HEK293T (cell line): ENCODE measurements around the gene KIAA1671.

ENCODE experiments used
- CTCF ChIA-PET: fragments of 350-600 bp; formaldehyde crosslinking; extraction: SDS; loops from one replicate; lab custom pipeline; 2021; ENCODE audit warnings: antibody characterized with exemption, inconsistent platforms; lab: Yijun Ruan, JAX
- POLR2A ChIA-PET: fragments of 350-600 bp; formaldehyde crosslinking; extraction: SDS; loops from one replicate; lab custom pipeline; 2020; ENCODE audit warnings: antibody characterized with exemption, inconsistent platforms; lab: Yijun Ruan, JAX
- DNase-seq: peaks from one replicate; pipeline ENCODE4 v3.0.0; 2012; ENCODE audit warnings: mixed read lengths; ENCODE audit errors: extremely low spot score
- ARNT ChIP-seq: fragments of 450-650 bp; IDR thresholded peaks from 2 replicates; pipeline ENCODE4 v1.6.1; 2017; ENCODE audit warnings: mild to moderate bottlenecking
- BHLHE40 ChIP-seq: fragments of 450-650 bp; IDR thresholded peaks from 2 replicates; pipeline ENCODE4 v1.6.1; 2016; ENCODE audit warnings: mild to moderate bottlenecking, moderate library complexity, borderline replicate concordance
- CTBP1 ChIP-seq: fragments of 450-650 bp; IDR thresholded peaks from 2 replicates; pipeline ENCODE4 v1.6.1; 2016; ENCODE audit warnings: borderline replicate concordance
- ELF4 ChIP-seq: fragments of 450-650 bp; IDR thresholded peaks from 2 replicates; pipeline ENCODE4 v1.6.1; 2017; ENCODE audit warnings: antibody characterized with exemption
- FOXA1 ChIP-seq: fragments of 450-650 bp; IDR thresholded peaks from 2 replicates; pipeline ENCODE4 v1.6.1; 2016; ENCODE audit warnings: mild to moderate bottlenecking
- FOXK2 ChIP-seq: fragments of 450-650 bp; IDR thresholded peaks from 2 replicates; pipeline ENCODE4 v1.6.1; 2016; ENCODE audit warnings: mild to moderate bottlenecking
- FOXM1 ChIP-seq: fragments of 450-650 bp; IDR thresholded peaks from 2 replicates; pipeline ENCODE4 v1.6.1; 2017; ENCODE audit warnings: mild to moderate bottlenecking, borderline replicate concordance
- HDGF ChIP-seq: fragments of 450-650 bp; IDR thresholded peaks from 2 replicates; pipeline ENCODE4 v1.6.1; 2017; ENCODE audit warnings: antibody characterized with exemption, borderline replicate concordance
- L3MBTL2 ChIP-seq: fragments of 450-650 bp; conservative IDR thresholded peaks from 2 replicates; pipeline ENCODE4 v1.6.1; 2016; ENCODE audit warnings: mild to moderate bottlenecking
- LEF1 ChIP-seq: fragments of 450-650 bp; IDR thresholded peaks from 2 replicates; pipeline ENCODE4 v1.6.1; 2017; ENCODE audit warnings: mild to moderate bottlenecking, borderline replicate concordance
- NFRKB ChIP-seq: fragments of 450-650 bp; IDR thresholded peaks from 2 replicates; pipeline ENCODE4 v1.6.1; 2016; ENCODE audit warnings: mild to moderate bottlenecking, moderate library complexity
- PKNOX1 ChIP-seq: fragments of 450-650 bp; IDR thresholded peaks from 2 replicates; pipeline ENCODE4 v1.6.1; 2016
- SP1 ChIP-seq: fragments of 450-650 bp; IDR thresholded peaks from 2 replicates; pipeline ENCODE4 v1.6.1; 2017
- SUZ12 ChIP-seq: fragments of 450-650 bp; IDR thresholded peaks from 2 replicates; pipeline ENCODE4 v1.6.1; 2016; ENCODE audit warnings: mild to moderate bottlenecking
- TARDBP ChIP-seq: fragments of 450-650 bp; IDR thresholded peaks from 2 replicates; pipeline ENCODE4 v1.6.1; 2016
- ZNF384 ChIP-seq: fragments of 450-650 bp; IDR thresholded peaks from 2 replicates; pipeline ENCODE4 v1.6.1; 2016

The KIAA1671 gene

GRCh38 chr22:25061134-25061533, 108.6 kb downstream of the KIAA1671 start:
- CTCF ChIA-PET = no interaction called here
- TF ChIP-seq CTBP1 (no peak), L3MBTL2 (no peak), ZNF384 (no peak), FOXM1 (no peak), TARDBP (no peak), SP1 (no peak), ELF4 (no peak), FOXK2 (no peak)
- POLR2A ChIA-PET = no interaction called here
- no peak for DNase-seq

- TF ChIP-seq CTBP1 = no peak
- no peak for TF ChIP-seq FOXM1
- TF ChIP-seq ELF4 = no peak
- TF ChIP-seq LEF1 = no peak
- TF ChIP-seq BHLHE40 = no peak
- no peak for TF ChIP-seq ARNT
- TF ChIP-seq SP1 = no peak
- no peak for DNase-seq
- POLR2A ChIA-PET = no interaction called here
- CTCF ChIA-PET = no interaction called here
These were observed 109.3 kb downstream of the KIAA1671 start for GRCh38 chr22:25061605-25062376.

GRCh38 chr22:25062386-25063085, 110.0 kb downstream of the KIAA1671 start:
- POLR2A ChIA-PET = no interaction called here
- CTCF ChIA-PET = no interaction called here
- no peak for DNase-seq
- TF ChIP-seq HDGF (no peak), ARNT (no peak)

GRCh38 chr22:25064894-25065560, 112.5 kb downstream of the KIAA1671 start:
- ChIA-PET CTCF (no interaction called here), POLR2A (no interaction called here)
- TF ChIP-seq BHLHE40 (no peak), SP1 (no peak), FOXA1 (no peak), FOXM1 (no peak), LEF1 (no peak), ELF4 (no peak), L3MBTL2 (no peak), SUZ12 (no peak), NFRKB (no peak), HDGF (no peak), ARNT (no peak), PKNOX1 (no peak), CTBP1 (no peak), ZNF384 (no peak), TARDBP (no peak), FOXK2 (no peak)
- no peak for DNase-seq

GRCh38 chr22:25066861-25067435, 114.4 kb downstream of the KIAA1671 start:
- TF ChIP-seq ELF4 = no peak
- TF ChIP-seq FOXK2 = no peak
- TF ChIP-seq ARNT = no peak
- TF ChIP-seq L3MBTL2 = no peak
- TF ChIP-seq BHLHE40 = no peak
- no peak for TF ChIP-seq PKNOX1
- TF ChIP-seq TARDBP = no peak
- TF ChIP-seq HDGF = no peak
- DNase-seq = no peak
- CTCF ChIA-PET = no interaction called here
- POLR2A ChIA-PET = no interaction called here

- ChIA-PET CTCF (no interaction called here), POLR2A (no interaction called here)
- no peak for DNase-seq
- TF ChIP-seq ZNF384 (no peak), ELF4 (no peak), LEF1 (no peak), SUZ12 (no peak), HDGF (no peak), FOXM1 (no peak), FOXK2 (no peak), SP1 (no peak), FOXA1 (no peak), ARNT (no peak), TARDBP (no peak), PKNOX1 (no peak), BHLHE40 (no peak), NFRKB (no peak), L3MBTL2 (no peak), CTBP1 (no peak)
These were observed 115.4 kb downstream of the KIAA1671 start for GRCh38 chr22:25067851-25068421.
